ENCODE data around the gene SOX4.

DNA sequence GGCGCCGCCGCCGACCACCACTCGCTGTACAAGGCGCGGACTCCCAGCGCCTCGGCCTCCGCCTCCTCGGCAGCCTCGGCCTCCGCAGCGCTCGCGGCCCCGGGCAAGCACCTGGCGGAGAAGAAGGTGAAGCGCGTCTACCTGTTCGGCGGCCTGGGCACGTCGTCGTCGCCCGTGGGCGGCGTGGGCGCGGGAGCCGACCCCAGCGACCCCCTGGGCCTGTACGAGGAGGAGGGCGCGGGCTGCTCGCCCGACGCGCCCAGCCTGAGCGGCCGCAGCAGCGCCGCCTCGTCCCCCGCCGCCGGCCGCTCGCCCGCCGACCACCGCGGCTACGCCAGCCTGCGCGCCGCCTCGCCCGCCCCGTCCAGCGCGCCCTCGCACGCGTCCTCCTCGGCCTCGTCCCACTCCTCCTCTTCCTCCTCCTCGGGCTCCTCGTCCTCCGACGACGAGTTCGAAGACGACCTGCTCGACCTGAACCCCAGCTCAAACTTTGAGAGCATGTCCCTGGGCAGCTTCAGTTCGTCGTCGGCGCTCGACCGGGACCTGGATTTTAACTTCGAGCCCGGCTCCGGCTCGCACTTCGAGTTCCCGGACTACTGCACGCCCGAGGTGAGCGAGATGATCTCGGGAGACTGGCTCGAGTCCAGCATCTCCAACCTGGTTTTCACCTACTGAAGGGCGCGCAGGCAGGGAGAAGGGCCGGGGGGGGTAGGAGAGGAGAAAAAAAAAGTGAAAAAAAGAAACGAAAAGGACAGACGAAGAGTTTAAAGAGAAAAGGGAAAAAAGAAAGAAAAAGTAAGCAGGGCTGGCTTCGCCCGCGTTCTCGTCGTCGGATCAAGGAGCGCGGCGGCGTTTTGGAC is 2.0 kb downstream of the SOX4 start:
- no peak for TF ChIP-seq EZH2 (IDR thresholded peaks at IDR 0.05; ENCODE audit: borderline replicate concordance, low read length)
- TF ChIP-seq, protein P1, sequence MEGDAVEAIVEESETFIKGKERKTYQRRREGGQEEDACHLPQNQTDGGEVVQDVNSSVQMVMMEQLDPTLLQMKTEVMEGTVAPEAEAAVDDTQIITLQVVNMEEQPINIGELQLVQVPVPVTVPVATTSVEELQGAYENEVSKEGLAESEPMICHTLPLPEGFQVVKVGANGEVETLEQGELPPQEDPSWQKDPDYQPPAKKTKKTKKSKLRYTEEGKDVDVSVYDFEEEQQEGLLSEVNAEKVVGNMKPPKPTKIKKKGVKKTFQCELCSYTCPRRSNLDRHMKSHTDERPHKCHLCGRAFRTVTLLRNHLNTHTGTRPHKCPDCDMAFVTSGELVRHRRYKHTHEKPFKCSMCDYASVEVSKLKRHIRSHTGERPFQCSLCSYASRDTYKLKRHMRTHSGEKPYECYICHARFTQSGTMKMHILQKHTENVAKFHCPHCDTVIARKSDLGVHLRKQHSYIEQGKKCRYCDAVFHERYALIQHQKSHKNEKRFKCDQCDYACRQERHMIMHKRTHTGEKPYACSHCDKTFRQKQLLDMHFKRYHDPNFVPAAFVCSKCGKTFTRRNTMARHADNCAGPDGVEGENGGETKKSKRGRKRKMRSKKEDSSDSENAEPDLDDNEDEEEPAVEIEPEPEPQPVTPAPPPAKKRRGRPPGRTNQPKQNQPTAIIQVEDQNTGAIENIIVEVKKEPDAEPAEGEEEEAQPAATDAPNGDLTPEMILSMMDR (IDR thresholded peaks at IDR 0.05; ENCODE audit: low read length): no peak
